D721Med (cell line): ENCODE data around the gene MKRN2.
"Not testable (repeated sequence)": the region's sequence is repeated elsewhere in the genome, so short reads cannot be mapped to it uniquely, and the experiment has no call there.

Experiments used
- DNase-seq: peaks from one replicate; pipeline ENCODE4 v3.0.0; 2011; ENCODE audit warnings: low spot score; ENCODE audit not compliant: insufficient read length
- FAIRE-seq: peaks from 2 replicates; lab custom pipeline; 2011; peaks lifted over from hg19 to GRCh38; lab: Jason Lieb, UNC
- CTCF ChIP-seq: IDR thresholded peaks from 2 replicates; pipeline ENCODE4 v1.5.1; 2012; ENCODE audit warnings: mild to moderate bottlenecking, control low read depth; ENCODE audit not compliant: insufficient read depth; ENCODE audit errors: missing control alignments

The MKRN2 gene

GRCh38 chr3:12536423-12536822, 20.5 kb upstream of the MKRN2 start:
- FAIRE-seq (no peak), DNase-seq (no peak)
- no peak for TF ChIP-seq CTCF

GRCh38 chr3:12541625-12542024, 15.3 kb upstream of the MKRN2 start:
- TF ChIP-seq CTCF = no peak
- no peak for DNase-seq
- FAIRE-seq = no peak

GRCh38 chr3:12543497-12543896, 13.4 kb upstream of the MKRN2 start:
- DNase-seq, FAIRE-seq: not testable (repeated sequence)

GRCh38 chr3:12544652-12545472, 12.0 kb upstream of the MKRN2 start:
- DNase-seq = no peak
- TF ChIP-seq CTCF = no peak
- no peak for FAIRE-seq

GRCh38 chr3:12545473-12545791, 11.5 kb upstream of the MKRN2 start, which contains the start of gene MKRN2OS:
MKRN2OS (minus strand) TSS chr3:12545499; CDS start chr3:12545464, 35 bp downstream.
- no peak for FAIRE-seq
- no peak for DNase-seq
- TF ChIP-seq CTCF = no peak

GRCh38 chr3:12549971-12550760, 6.7 kb upstream of the MKRN2 start:
- DNase-seq = no peak
- TF ChIP-seq CTCF = no peak
- no peak for FAIRE-seq

GRCh38 chr3:12553921-12554391, 2.9 kb upstream of the MKRN2 start:
- DNase-seq (no peak), FAIRE-seq (no peak)
- TF ChIP-seq CTCF = no peak
